Ishikawa (cell line): ENCODE measurements around the gene OXSR1.

Experiments used
- CEBPB ChIP-seq: IDR thresholded peaks from 2 replicates; pipeline ENCODE4 v1.6.1; 2012
- CREB1 ChIP-seq: IDR thresholded peaks from 2 replicates; pipeline ENCODE4 v1.6.1; 2012; ENCODE audit warnings: low read depth
- EGR1 ChIP-seq: IDR thresholded peaks from 2 replicates; pipeline ENCODE4 v1.6.1; 2012
- EP300 ChIP-seq: IDR thresholded peaks from 2 replicates; pipeline ENCODE4 v1.6.1; 2012; ENCODE audit warnings: borderline replicate concordance
- FOXM1 ChIP-seq: IDR thresholded peaks from 2 replicates; pipeline ENCODE4 v1.6.1; 2012; ENCODE audit warnings: low read depth, borderline replicate concordance
- NFIC ChIP-seq: IDR thresholded peaks from 2 replicates; pipeline ENCODE4 v1.6.1; 2012
- RAD21 ChIP-seq: IDR thresholded peaks from 2 replicates; pipeline ENCODE4 v1.6.1; 2012; ENCODE audit warnings: low read depth
- TAF1 ChIP-seq: IDR thresholded peaks from 2 replicates; pipeline ENCODE4 v1.6.1; 2012; ENCODE audit warnings: low read depth, mild to moderate bottlenecking
- TCF12 ChIP-seq: IDR thresholded peaks from 2 replicates; pipeline ENCODE4 v1.6.1; 2012; ENCODE audit warnings: low read depth
- TEAD4 ChIP-seq: IDR thresholded peaks from 2 replicates; pipeline ENCODE4 v1.6.1; 2012
- USF1 ChIP-seq: IDR thresholded peaks from 2 replicates; pipeline ENCODE4 v1.6.1; 2012
- YY1 ChIP-seq: IDR thresholded peaks from 2 replicates; pipeline ENCODE4 v1.6.1; 2012; ENCODE audit warnings: low read depth
- ZBTB7A ChIP-seq: IDR thresholded peaks from 2 replicates; pipeline ENCODE4 v1.6.1; 2012; ENCODE audit warnings: low read depth
- TF ChIP-seq, protein P1 (sequence below): IDR thresholded peaks from 2 replicates; pipeline ENCODE4 v1.6.1; 2012; ENCODE audit warnings: low read depth, mild to moderate bottlenecking
- TF ChIP-seq, protein P2 (sequence below): IDR thresholded peaks from 2 replicates; pipeline ENCODE4 v1.6.1; 2012

OXSR1 gene

GRCh38 chr3:38164952-38165721, at the start of gene OXSR1:
TSS of gene OXSR1 (plus strand) at chr3:38165537. CDS start at chr3:38165877, 340 bp downstream.
- TF ChIP-seq CREB1 (peak; percentile 96), CEBPB (peak; percentile 38; the same call in 1 of the 2 replicates), ZBTB7A (peak; percentile 80; the same call in 1 of the 2 replicates), EP300 (no peak), YY1 (peak; percentile 99), EGR1 (peak; percentile 91), TCF12 (peak; percentile 62; the same call in 1 of the 2 replicates), USF1 (peak; percentile 63), TAF1 (peak; percentile 66; the same call in 1 of the 2 replicates)
- TF ChIP-seq, protein P1, sequence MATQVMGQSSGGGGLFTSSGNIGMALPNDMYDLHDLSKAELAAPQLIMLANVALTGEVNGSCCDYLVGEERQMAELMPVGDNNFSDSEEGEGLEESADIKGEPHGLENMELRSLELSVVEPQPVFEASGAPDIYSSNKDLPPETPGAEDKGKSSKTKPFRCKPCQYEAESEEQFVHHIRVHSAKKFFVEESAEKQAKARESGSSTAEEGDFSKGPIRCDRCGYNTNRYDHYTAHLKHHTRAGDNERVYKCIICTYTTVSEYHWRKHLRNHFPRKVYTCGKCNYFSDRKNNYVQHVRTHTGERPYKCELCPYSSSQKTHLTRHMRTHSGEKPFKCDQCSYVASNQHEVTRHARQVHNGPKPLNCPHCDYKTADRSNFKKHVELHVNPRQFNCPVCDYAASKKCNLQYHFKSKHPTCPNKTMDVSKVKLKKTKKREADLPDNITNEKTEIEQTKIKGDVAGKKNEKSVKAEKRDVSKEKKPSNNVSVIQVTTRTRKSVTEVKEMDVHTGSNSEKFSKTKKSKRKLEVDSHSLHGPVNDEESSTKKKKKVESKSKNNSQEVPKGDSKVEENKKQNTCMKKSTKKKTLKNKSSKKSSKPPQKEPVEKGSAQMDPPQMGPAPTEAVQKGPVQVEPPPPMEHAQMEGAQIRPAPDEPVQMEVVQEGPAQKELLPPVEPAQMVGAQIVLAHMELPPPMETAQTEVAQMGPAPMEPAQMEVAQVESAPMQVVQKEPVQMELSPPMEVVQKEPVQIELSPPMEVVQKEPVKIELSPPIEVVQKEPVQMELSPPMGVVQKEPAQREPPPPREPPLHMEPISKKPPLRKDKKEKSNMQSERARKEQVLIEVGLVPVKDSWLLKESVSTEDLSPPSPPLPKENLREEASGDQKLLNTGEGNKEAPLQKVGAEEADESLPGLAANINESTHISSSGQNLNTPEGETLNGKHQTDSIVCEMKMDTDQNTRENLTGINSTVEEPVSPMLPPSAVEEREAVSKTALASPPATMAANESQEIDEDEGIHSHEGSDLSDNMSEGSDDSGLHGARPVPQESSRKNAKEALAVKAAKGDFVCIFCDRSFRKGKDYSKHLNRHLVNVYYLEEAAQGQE = no peak
- TF ChIP-seq, protein P2, sequence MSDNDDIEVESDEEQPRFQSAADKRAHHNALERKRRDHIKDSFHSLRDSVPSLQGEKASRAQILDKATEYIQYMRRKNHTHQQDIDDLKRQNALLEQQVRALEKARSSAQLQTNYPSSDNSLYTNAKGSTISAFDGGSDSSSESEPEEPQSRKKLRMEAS = peak; percentile 55

DNA sequence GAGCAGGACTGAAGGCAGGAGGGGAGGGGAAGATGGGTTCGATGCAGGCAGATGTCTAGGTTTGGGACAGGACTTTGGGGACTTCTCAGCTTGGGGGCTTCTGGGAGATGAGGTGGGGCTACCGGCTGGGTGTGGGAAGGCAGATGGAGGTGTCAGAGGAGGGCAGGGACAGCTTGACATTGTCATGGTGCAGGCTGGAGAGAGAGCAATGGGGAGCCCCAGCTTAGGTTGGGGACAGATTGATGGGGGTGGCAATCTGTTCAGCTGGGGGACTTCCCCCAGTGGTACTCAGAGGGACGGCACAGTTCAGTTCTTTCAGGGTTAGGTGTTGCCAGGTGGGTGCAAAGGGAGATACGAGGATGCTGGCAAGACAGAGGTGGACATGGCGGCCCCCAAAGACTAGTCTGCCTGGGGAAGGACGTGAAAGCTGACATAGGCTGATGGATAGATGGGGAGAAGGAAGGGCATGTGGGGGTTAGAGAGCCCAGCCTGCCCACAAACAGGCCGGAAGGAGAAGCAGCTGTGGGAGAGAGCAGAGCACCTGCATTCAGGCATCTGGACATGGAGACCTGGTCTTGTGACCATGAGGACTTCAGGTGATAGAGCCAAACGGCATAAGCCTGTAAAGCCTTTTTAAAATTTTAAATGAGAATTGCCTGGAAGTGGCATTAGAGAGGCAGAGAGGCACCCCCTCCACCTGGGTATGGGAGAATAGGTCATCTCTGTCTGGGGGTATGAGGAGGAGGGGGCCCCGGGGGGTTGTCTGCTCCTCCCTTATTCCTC, 49.5 kb upstream of the OXSR1 start:
- TF ChIP-seq TCF12 = no peak
- TF ChIP-seq, protein P1 = no peak
- TF ChIP-seq NFIC = no peak
- TF ChIP-seq CEBPB = no peak
- TF ChIP-seq, protein P2 = no peak
- TF ChIP-seq FOXM1 = no peak
- no peak for TF ChIP-seq ZBTB7A
- no peak for TF ChIP-seq TAF1
- no peak for TF ChIP-seq RAD21
- TF ChIP-seq TEAD4 = no peak
- TF ChIP-seq CREB1 = no peak
- no peak for TF ChIP-seq EP300
- TF ChIP-seq YY1 = no peak
- no peak for TF ChIP-seq EGR1

- TF ChIP-seq TAF1 (no peak), YY1 (no peak), EGR1 (no peak), TEAD4 (no peak), EP300 (no peak), NFIC (no peak), CEBPB (no peak), ZBTB7A (no peak), CREB1 (no peak), USF1 (no peak), RAD21 (no peak), TCF12 (no peak), FOXM1 (no peak)
- TF ChIP-seq, protein P1 = no peak
- TF ChIP-seq, protein P2 = no peak
Measured at GRCh38 chr3:38116471-38117162, 48.7 kb upstream of the OXSR1 start.
